A549 treated with DMSO at 1 μM for 4 hours (cell line): ENCODE measurements around the gene CXCL10. TPM values are rescaled to one million over a fixed set of nuclear protein-coding genes. Genes with fewer than 3 reads are reported as not detected.

Source experiments
- total RNA-seq: library from RNA; stranded (reverse); fragments of 200-300 nt; extraction: Qiagen RNA extraction; gene quantifications from 5 replicates; pipeline ENCODE4 v1.2.3, GENCODE V29; 2022; ENCODE audit warnings: low read depth

CXCL10 gene
- 0.14 to 0.18 TPM (median 0.17 TPM) in 4 of 5 replicates, not detected in the other for total RNA-seq

DNA sequence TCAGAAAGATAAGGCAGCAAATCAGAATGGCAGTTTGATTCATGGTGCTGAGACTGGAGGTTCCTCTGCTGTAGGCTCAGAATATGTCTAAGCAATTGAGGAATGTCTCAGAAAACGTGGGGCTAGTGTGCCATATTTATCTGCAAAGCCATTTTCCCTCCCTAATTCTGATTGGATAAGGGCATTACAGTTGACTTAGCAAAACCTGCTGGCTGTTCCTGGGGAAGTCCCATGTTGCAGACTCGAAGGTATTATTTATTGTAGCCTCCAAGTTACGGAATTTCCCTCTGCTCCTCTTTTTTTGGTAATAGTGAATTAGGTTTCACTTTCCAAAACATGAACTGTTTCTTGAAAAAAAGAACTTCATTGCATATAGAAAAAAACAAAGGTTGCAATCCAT lies at the start of gene CXCL10:
Gene CXCL10, minus strand, starts transcription at position 109 of the 400 bp plus-strand sequence. Its CDS starts 66 bp downstream, at position 43.

DNA sequence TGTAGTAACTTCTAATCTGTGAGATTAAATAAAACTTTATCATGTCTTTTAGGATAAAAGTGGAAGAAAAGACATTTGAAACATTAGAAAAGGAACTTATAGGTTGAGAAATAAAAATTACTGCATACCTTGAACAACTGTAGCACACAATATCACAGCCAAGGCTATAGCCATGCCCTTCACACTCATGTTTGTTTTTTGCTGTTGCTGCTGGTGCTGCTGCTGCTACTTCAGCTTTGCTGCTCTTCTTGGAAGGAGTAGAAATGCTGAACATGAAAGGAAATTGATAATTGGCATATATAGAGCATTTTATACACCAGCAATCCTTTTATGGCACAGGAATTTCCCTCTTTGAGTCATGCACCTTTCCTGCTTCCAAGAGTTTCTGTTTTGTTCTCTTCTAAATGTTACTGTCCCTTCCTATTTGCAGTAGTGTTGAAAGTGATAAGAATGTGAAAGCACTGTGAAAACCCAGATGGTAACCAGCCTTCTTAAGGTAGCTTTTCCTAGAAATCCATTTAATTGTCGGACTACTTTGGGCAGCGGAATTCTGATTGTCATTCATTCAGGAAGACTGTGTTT lies 12.6 kb upstream of the CXCL10 start, which contains the start of gene CXCL11:
Gene CXCL11, minus strand, starts transcription at position 272 of the 582 bp plus-strand sequence. Its CDS starts 83 bp downstream, at position 189.

DNA sequence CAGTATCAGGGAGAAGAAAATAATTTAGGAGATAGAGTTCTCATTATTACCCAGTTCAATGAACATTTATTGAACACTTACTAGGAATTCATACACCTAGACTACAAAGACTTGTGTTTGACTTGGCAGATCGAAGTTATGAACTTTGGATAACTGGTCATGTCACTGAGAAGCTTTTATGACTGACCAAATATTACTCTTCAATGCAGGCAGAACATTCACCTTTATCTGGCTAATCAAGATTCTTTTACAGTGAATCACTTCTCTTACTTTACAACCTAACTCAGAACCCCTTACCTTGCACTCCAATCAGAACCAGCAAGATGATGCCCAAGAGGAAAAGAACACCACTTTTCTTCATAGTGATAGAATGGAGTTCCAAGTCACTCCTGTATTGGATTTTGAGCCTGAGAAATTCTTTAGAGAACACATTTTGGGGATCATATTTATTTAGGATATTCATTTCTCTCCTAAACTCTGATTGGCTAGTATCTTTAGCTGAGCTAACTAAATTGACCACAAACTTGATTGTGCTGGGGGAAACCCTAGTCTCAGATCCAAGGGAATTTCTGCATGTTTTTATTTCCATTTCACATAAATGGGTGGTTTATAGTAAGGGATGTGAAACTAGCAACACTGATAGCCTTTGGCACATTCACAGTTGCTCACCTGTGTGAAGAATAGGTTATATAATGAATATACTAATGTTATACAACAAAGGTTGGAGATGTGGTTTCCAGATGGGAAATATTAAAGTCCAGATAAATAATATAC lies 16.0 kb downstream of the CXCL10 start, which contains the start of gene CXCL9:
Gene CXCL9, minus strand, starts transcription at position 421 of the 774 bp plus-strand sequence. Its CDS starts 60 bp downstream, at position 361.

Other genes with a start within 250 kb of the CXCL10 start
- gene PPEF2, start 121.0 kb downstream of the CXCL10 start, total RNA-seq, result not detected in 5 replicates
- 22.3 to 26.9 TPM (median 23.9 TPM) in 5 replicates for gene NAAA, start 82.5 kb downstream of the CXCL10 start, total RNA-seq
- 14.4 to 18.2 TPM (median 16.9 TPM) in 5 replicates for gene SDAD1, start 32.6 kb downstream of the CXCL10 start, total RNA-seq
- gene CXCL9, start 16.0 kb downstream of the CXCL10 start, total RNA-seq, result not detected in 5 replicates
- gene CXCL11, start 12.6 kb upstream of the CXCL10 start, total RNA-seq, result 0.10 to 0.30 TPM (median 0.21 TPM) in 4 of 5 replicates, not detected in the other
- not detected in 5 replicates for gene ART3, start 51.2 kb upstream of the CXCL10 start, total RNA-seq
- gene NUP54, start 124.9 kb upstream of the CXCL10 start, total RNA-seq, result 28.7 to 43.7 TPM (median 30.7 TPM) in 5 replicates
- 44.4 to 56.8 TPM (median 54.5 TPM) in 5 replicates for gene SCARB2, start 190.3 kb upstream of the CXCL10 start, total RNA-seq
- 0.13 to 0.59 TPM (median 0.14 TPM) in 3 of 5 replicates, not detected in the others for gene FAM47E, start 228.2 kb upstream of the CXCL10 start, total RNA-seq